Natural killer cell (primary cell): ENCODE measurements around the gene DOCK1. TPM values are rescaled to one million over a fixed set of nuclear protein-coding genes. Genes with fewer than 3 reads are reported as not detected.

Source experiments
- ATAC-seq, 3 donors: fragments of 150-1000 bp in 2 of 3; fragments of 200-7000 bp in 1 of 3; cut with Tn5 transposase; 1 replicate in 1 of 3; 2 replicates in 2 of 3; pipeline ENCODE4 v1.10.0; 2021; ENCODE audit warnings: mild to moderate bottlenecking in 2 of 3, moderate library complexity in 2 of 3
- DNase-seq, 2 donors: peaks; one replicate each; pipeline versions ENCODE4 v3.0.0 to v3.0.0-alpha.2; 2013 to 2021; ENCODE audit warnings: mixed read lengths in 1 of 2
- H3K27ac ChIP-seq: one replicate; pipeline ENCODE4 v1.5.1; 2013; ENCODE audit warnings: mild to moderate bottlenecking, low read length
- H3K27me3 ChIP-seq: one replicate; pipeline ENCODE4 v1.6.1; 2013; ENCODE audit warnings: low read length; ENCODE audit not compliant: control insufficient read depth, insufficient read depth
- H3K36me3 ChIP-seq: one replicate; pipeline ENCODE4 v1.6.1; 2013; ENCODE audit warnings: low read length; ENCODE audit not compliant: control insufficient read depth, insufficient read depth
- H3K4me1 ChIP-seq: one replicate; pipeline ENCODE4 v1.6.1; 2013; ENCODE audit warnings: low read length; ENCODE audit not compliant: control insufficient read depth, insufficient read depth
- H3K4me3 ChIP-seq: one replicate; pipeline ENCODE4 v1.5.1; 2013; ENCODE audit warnings: low read length
- H3K9me3 ChIP-seq: one replicate; pipeline ENCODE4 v1.6.1; 2013; ENCODE audit warnings: low read length; ENCODE audit not compliant: control insufficient read depth, insufficient read depth
- H3K27ac Mint-ChIP-seq, 2 donors: one replicate each; pipeline ENCODE4 v1.8.0; 2022; ENCODE audit warnings: mild to moderate bottlenecking in 2 of 2, mixed read lengths in 2 of 2, moderate library complexity in 1 of 2
- H3K27me3 Mint-ChIP-seq, 2 donors: one replicate each; pipeline ENCODE4 v1.8.0; 2022; ENCODE audit warnings: low read depth in 2 of 2, mixed read lengths in 2 of 2
- H3K36me3 Mint-ChIP-seq: one replicate; pipeline ENCODE4 v1.8.0; 2022; ENCODE audit warnings: mixed read lengths
- H3K4me1 Mint-ChIP-seq, 2 donors: one replicate each; pipeline ENCODE4 v1.8.0; 2022; ENCODE audit warnings: mixed read lengths in 2 of 2
- H3K4me3 Mint-ChIP-seq: one replicate; pipeline ENCODE4 v1.8.0; 2022; ENCODE audit warnings: mild to moderate bottlenecking, moderate library complexity, mixed read lengths
- H3K9me3 Mint-ChIP-seq, 2 donors: one replicate each; pipeline ENCODE4 v1.8.0; 2022; ENCODE audit warnings: mixed read lengths in 2 of 2
- CTCF ChIP-seq: fragments of 200-600 bp; IDR thresholded peaks from one replicate; pipeline ENCODE4 v1.8.0; 2022; ENCODE audit warnings: antibody characterized with exemption
- WGBS: methylation state at CpG from one replicate; pipeline ENCODE4 v1.1.7; 2013; ENCODE audit warnings: missing lambda C conversion rate; ENCODE audit not compliant: insufficient coverage; 5-methylcytosine and 5-hydroxymethylcytosine counted together
- intact Hi-C: fragments of 100-400 bp; cut with micrococcal nuclease; formaldehyde crosslinking; loops from one replicate; pipeline ENCODE4 v1.14.2; 2022
- total RNA-seq, 4 donors: library from RNA; stranded (reverse); fragments of 120-200 nt in 1 of 4; gene quantifications; one replicate each; pipeline versions ENCODE4 v1.2.3 to v1.2.4, GENCODE V29; 2013 to 2022

Gene DOCK1
- total RNA-seq, 3 donors from 2014 or later (not counting 1 experiment from before 2014, with no cell fraction given), result 0.07 to 0.12 (median 0.08) TPM

- no peaks in the 10 kb centered on the region for H3K9me3 ChIP-seq
- TF ChIP-seq CTCF, result no peak
- Mint-ChIP-seq H3K27me3 (peaks cover 5 to 6% of the 10 kb centered on the region in 2 donors), H3K4me3 (no peak overlapping the region), H3K36me3 (peaks cover 6% of the 10 kb centered on the region), H3K4me1 (no peaks in the 10 kb centered on the region), H3K9me3 (peaks cover 2 to 3% of the 10 kb centered on the region in 2 donors), H3K27ac (no peak overlapping the region)
- no peak overlapping the region for H3K27ac ChIP-seq
- no peaks in the 10 kb centered on the region for H3K27me3 ChIP-seq
- intact Hi-C loops, result no loop called here
- H3K36me3 ChIP-seq, result no peaks in the 10 kb centered on the region
- H3K4me3 ChIP-seq, result no peak overlapping the region
- H3K4me1 ChIP-seq, result no peaks in the 10 kb centered on the region
- ATAC-seq (no peak), DNase-seq (no peak)
- WGBS, result 93% methylated on average over 14 of the region's 14 CpGs
These were observed 159.2 kb downstream of the DOCK1 start for GRCh38 chr10:127064474-127064873.

GRCh38 chr10:127067542-127068194 lies 162.4 kb downstream of the DOCK1 start:
- Mint-ChIP-seq H3K36me3 (no peaks in the 10 kb centered on the region), H3K4me3 (no peak overlapping the region), H3K9me3 (no peaks in the 10 kb centered on the region), H3K4me1 (peaks cover 0 to 7% of the 10 kb centered on the region in 2 donors), H3K27me3 (peaks cover 0 to 10% of the 10 kb centered on the region in 2 donors), H3K27ac (no peak overlapping the region)
- TF ChIP-seq CTCF, result no peak
- WGBS, result 90% methylated on average over 3 of the region's 4 CpGs
- no peaks in the 10 kb centered on the region for H3K36me3 ChIP-seq
- no peaks in the 10 kb centered on the region for H3K4me1 ChIP-seq
- H3K9me3 ChIP-seq, result no peaks in the 10 kb centered on the region
- ATAC-seq (no peak), DNase-seq (no peak)
- intact Hi-C loops, result no loop called here
- no peak overlapping the region for H3K4me3 ChIP-seq
- no peak overlapping the region for H3K27ac ChIP-seq
- no peaks in the 10 kb centered on the region for H3K27me3 ChIP-seq

- intact Hi-C loops, result no loop called here
- Histone ChIP-seq H3K4me1 (no peaks in the 10 kb centered on the region), H3K9me3 (no peaks in the 10 kb centered on the region), H3K4me3 (no peak overlapping the region), H3K36me3 (no peaks in the 10 kb centered on the region), H3K27me3 (no peaks in the 10 kb centered on the region), H3K27ac (no peak overlapping the region)
- ATAC-seq, result no peak
- Mint-ChIP-seq H3K27me3 (peaks cover 4 to 10% of the 10 kb centered on the region in 2 donors), H3K4me3 (no peak overlapping the region), H3K36me3 (no peaks in the 10 kb centered on the region), H3K4me1 (peaks cover 0 to 7% of the 10 kb centered on the region in 2 donors), H3K27ac (no peak overlapping the region), H3K9me3 (no peaks in the 10 kb centered on the region)
- TF ChIP-seq CTCF, result no peak
- DNase-seq, result no peak
These were observed 163.3 kb downstream of the DOCK1 start for GRCh38 chr10:127068485-127068884.

GRCh38 chr10:127069436-127069835 lies 164.2 kb downstream of the DOCK1 start:
- no peak overlapping the region for H3K27ac Mint-ChIP-seq
- Histone ChIP-seq H3K27me3 (no peaks in the 10 kb centered on the region), H3K4me1 (no peaks in the 10 kb centered on the region), H3K36me3 (no peaks in the 10 kb centered on the region), H3K9me3 (no peaks in the 10 kb centered on the region), H3K4me3 (no peak overlapping the region), H3K27ac (no peak overlapping the region)
- intact Hi-C loops, result no loop called here
- no peaks in the 10 kb centered on the region for H3K9me3 Mint-ChIP-seq
- peaks cover 0 to 7% of the 10 kb centered on the region in 2 donors for H3K4me1 Mint-ChIP-seq
- H3K4me3 Mint-ChIP-seq, result no peak overlapping the region
- DNase-seq (no peak), ATAC-seq (no peak)
- no peaks in the 10 kb centered on the region for H3K36me3 Mint-ChIP-seq
- H3K27me3 Mint-ChIP-seq, result peaks cover 10 to 13% of the 10 kb centered on the region in 2 donors
- WGBS, result 93% methylated on average over 4 of the region's 4 CpGs
- TF ChIP-seq CTCF, result no peak
